DOHH2 (cell line): ENCODE data around the gene MACROD1.

ENCODE experiments used
- H3F3A ChIP-seq: fragments of 200-600 bp; sonication (generic), shearing (Covaris generic); 2 replicates; pipeline ENCODE4 v1.6.0; 2016; ENCODE audit warnings: antibody characterized with exemption, mild to moderate bottlenecking; ENCODE audit not compliant: control insufficient read depth, insufficient read depth
- H3K27ac ChIP-seq: fragments of 200-600 bp; sonication (generic); 2 replicates; pipeline ENCODE4 v1.5.1; 2014; ENCODE audit warnings: low read depth, mild to moderate bottlenecking, low read length, moderate library complexity
- H3K27me3 ChIP-seq: fragments of 200-600 bp; sonication (generic); 2 replicates; pipeline ENCODE4 v1.6.1; 2014; ENCODE audit warnings: mild to moderate bottlenecking, low read length, mixed read lengths; ENCODE audit not compliant: control insufficient read depth
- H3K36me3 ChIP-seq: fragments of 200-600 bp; sonication (generic); 2 replicates; pipeline ENCODE4 v1.6.1; 2014; ENCODE audit warnings: mild to moderate bottlenecking, low read length, moderate library complexity, mixed read lengths; ENCODE audit not compliant: control insufficient read depth
- H3K4me1 ChIP-seq: fragments of 200-600 bp; sonication (generic); 2 replicates; pipeline ENCODE4 v1.6.1; 2014; ENCODE audit warnings: mild to moderate bottlenecking, low read length, mixed read lengths; ENCODE audit not compliant: control insufficient read depth
- H3K4me2 ChIP-seq: fragments of 200-600 bp; sonication (generic); 2 replicates; pipeline ENCODE4 v1.6.0; 2014; ENCODE audit warnings: mild to moderate bottlenecking, low read length, moderate library complexity
- H3K4me3 ChIP-seq: fragments of 200-600 bp; sonication (generic); 2 replicates; pipeline ENCODE4 v1.5.1; 2014; ENCODE audit warnings: mild to moderate bottlenecking, low read length, mixed read lengths
- H3K79me2 ChIP-seq: fragments of 200-600 bp; sonication (generic); 2 replicates; pipeline ENCODE4 v1.6.1; 2014; ENCODE audit warnings: mild to moderate bottlenecking, low read length, mixed read lengths; ENCODE audit not compliant: control insufficient read depth
- H3K9me2 ChIP-seq: fragments of 200-600 bp; sonication (generic); replicated peaks from 2 replicates; pipeline ENCODE4 v1.6.1; 2014; ENCODE audit warnings: mild to moderate bottlenecking, low read length, mixed read lengths; ENCODE audit not compliant: control insufficient read depth
- H3K9me3 ChIP-seq: fragments of 200-600 bp; sonication (generic); 2 replicates; pipeline ENCODE4 v1.6.1; 2014; ENCODE audit warnings: antibody characterized with exemption, low read length, mixed read lengths; ENCODE audit not compliant: control insufficient read depth, insufficient read depth
- H4K20me1 ChIP-seq: fragments of 200-600 bp; sonication (generic); 2 replicates; pipeline ENCODE4 v1.6.0; 2014; ENCODE audit warnings: low read depth, mild to moderate bottlenecking, antibody characterized with exemption, low read length, moderate library complexity; ENCODE audit not compliant: control insufficient read depth, insufficient read depth
- CTCF ChIP-seq: fragments of 200-600 bp; sonication (generic); IDR thresholded peaks from one replicate; pipeline ENCODE4 v1.5.1; 2014; ENCODE audit warnings: antibody characterized with exemption, mild to moderate bottlenecking, low read depth, low read length; ENCODE audit not compliant: poor library complexity, severe bottlenecking
- EZH2phosphoT487 ChIP-seq: fragments of 200-600 bp; sonication (generic); IDR thresholded peaks from 2 replicates; pipeline ENCODE4 v1.6.1; 2017; ENCODE audit warnings: borderline replicate concordance, mild to moderate bottlenecking, antibody characterized with exemption, low read length, moderate library complexity, mixed read lengths

The MACROD1 gene

GRCh38 chr11:64122411-64123410 is 43.2 kb downstream of the MACROD1 start:
- no peak overlapping the region for H3K27ac ChIP-seq
- H3K4me1 ChIP-seq, result no peaks in the 10 kb centered on the region
- no peaks in the 10 kb centered on the region for H3F3A ChIP-seq
- H3K36me3 ChIP-seq, result no peaks in the 10 kb centered on the region
- H3K4me2 ChIP-seq, result no peak overlapping the region
- H4K20me1 ChIP-seq, result no peaks in the 10 kb centered on the region
- TF ChIP-seq EZH2phosphoT487 (no peak), CTCF (no peak)
- no peaks in the 10 kb centered on the region for H3K79me2 ChIP-seq
- no peak overlapping the region for H3K4me3 ChIP-seq
- no peaks in the 10 kb centered on the region for H3K9me3 ChIP-seq
- H3K27me3 ChIP-seq, result no peaks in the 10 kb centered on the region
- H3K9me2 ChIP-seq, result no peaks in the 10 kb centered on the region

- H3K79me2 ChIP-seq, result no peaks in the 10 kb centered on the region
- H3K4me3 ChIP-seq, result no peak overlapping the region
- H3K9me2 ChIP-seq, result no peaks in the 10 kb centered on the region
- no peaks in the 10 kb centered on the region for H3F3A ChIP-seq
- H3K4me2 ChIP-seq, result no peak overlapping the region
- H3K9me3 ChIP-seq, result no peaks in the 10 kb centered on the region
- H4K20me1 ChIP-seq, result no peaks in the 10 kb centered on the region
- no peak for TF ChIP-seq EZH2phosphoT487
- no peak for TF ChIP-seq CTCF
- no peaks in the 10 kb centered on the region for H3K4me1 ChIP-seq
- no peak overlapping the region for H3K27ac ChIP-seq
- no peaks in the 10 kb centered on the region for H3K27me3 ChIP-seq
- H3K36me3 ChIP-seq, result no peaks in the 10 kb centered on the region
These were observed 44.1 kb downstream of the MACROD1 start for GRCh38 chr11:64121663-64122410.

GRCh38 chr11:64120951-64121569 is 44.9 kb downstream of the MACROD1 start:
- no peaks in the 10 kb centered on the region for H3K36me3 ChIP-seq
- no peaks in the 10 kb centered on the region for H3K27me3 ChIP-seq
- no peaks in the 10 kb centered on the region for H3K9me3 ChIP-seq
- H3F3A ChIP-seq, result no peaks in the 10 kb centered on the region
- no peaks in the 10 kb centered on the region for H4K20me1 ChIP-seq
- TF ChIP-seq CTCF (no peak), EZH2phosphoT487 (no peak)
- H3K4me2 ChIP-seq, result no peak overlapping the region
- no peak overlapping the region for H3K4me3 ChIP-seq
- H3K27ac ChIP-seq, result no peak overlapping the region
- H3K4me1 ChIP-seq, result no peaks in the 10 kb centered on the region
- H3K9me2 ChIP-seq, result no peaks in the 10 kb centered on the region
- H3K79me2 ChIP-seq, result no peaks in the 10 kb centered on the region
